ENCODE results near the gene TNIK. TPM values are rescaled to one million over a fixed set of nuclear protein-coding genes. Genes with fewer than 3 reads are reported as not detected.

Gene TNIK
- total and polyA plus RNA-seq, 2 experiments from 2014 or later, result 7.4 to 13.8 TPM

DNA sequence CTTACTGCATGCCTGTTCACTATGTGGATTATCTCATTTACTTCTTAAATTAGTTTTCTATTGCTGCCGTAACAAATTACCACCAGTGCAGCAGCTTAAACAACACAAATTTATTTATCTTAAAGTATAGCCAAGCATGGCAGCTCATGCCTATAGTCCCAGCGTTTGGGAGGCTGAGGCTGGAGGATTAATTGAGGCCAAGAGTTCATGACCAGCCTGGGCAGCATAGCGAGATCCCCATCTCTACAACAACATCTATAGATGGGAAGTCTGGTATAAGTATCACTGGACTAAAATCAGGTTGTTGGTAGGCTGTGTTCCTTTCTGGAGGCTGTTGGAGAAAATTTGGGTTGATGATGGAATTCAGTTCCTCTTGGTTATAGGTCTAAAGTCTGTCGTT is 438.8 kb downstream of the TNIK start:
- no peaks in the 10 kb centered on the region for H3K27me3 ChIP-seq
- no peaks in the 10 kb centered on the region for H3K9me3 ChIP-seq (ENCODE audit: low read depth)
- no peak for TF ChIP-seq EZH2 (IDR thresholded peaks at IDR 0.05; ENCODE audit: borderline replicate concordance)
- no peak for TF ChIP-seq EZH2phosphoT487 (IDR thresholded peaks at IDR 0.05; ENCODE audit: low read depth, severe bottlenecking, unreplicated experiment)
- TF ChIP-seq, protein P1, sequence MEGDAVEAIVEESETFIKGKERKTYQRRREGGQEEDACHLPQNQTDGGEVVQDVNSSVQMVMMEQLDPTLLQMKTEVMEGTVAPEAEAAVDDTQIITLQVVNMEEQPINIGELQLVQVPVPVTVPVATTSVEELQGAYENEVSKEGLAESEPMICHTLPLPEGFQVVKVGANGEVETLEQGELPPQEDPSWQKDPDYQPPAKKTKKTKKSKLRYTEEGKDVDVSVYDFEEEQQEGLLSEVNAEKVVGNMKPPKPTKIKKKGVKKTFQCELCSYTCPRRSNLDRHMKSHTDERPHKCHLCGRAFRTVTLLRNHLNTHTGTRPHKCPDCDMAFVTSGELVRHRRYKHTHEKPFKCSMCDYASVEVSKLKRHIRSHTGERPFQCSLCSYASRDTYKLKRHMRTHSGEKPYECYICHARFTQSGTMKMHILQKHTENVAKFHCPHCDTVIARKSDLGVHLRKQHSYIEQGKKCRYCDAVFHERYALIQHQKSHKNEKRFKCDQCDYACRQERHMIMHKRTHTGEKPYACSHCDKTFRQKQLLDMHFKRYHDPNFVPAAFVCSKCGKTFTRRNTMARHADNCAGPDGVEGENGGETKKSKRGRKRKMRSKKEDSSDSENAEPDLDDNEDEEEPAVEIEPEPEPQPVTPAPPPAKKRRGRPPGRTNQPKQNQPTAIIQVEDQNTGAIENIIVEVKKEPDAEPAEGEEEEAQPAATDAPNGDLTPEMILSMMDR (IDR thresholded peaks at IDR 0.05; ENCODE audit: poor library complexity), result no peak
- no peak overlapping the region for H3K27ac ChIP-seq
- 87% methylated on average over 4 of the region's 4 CpGs for WGBS (ENCODE audit: low lambda C conversion rate, missing lambda C conversion rate)
- H2AFZ ChIP-seq, result no peak overlapping the region
- no peaks in the 10 kb centered on the region for H3K79me2 ChIP-seq
- H3K4me2 ChIP-seq, result no peak overlapping the region
- no peak overlapping the region for H3K4me3 ChIP-seq
- no peaks in the 10 kb centered on the region for H3K36me3 ChIP-seq (replicated peaks; ENCODE audit: insufficient read depth, low read depth)
- no peak for DNase-seq (ENCODE audit: low spot score)
- no peaks in the 10 kb centered on the region for H3K9me2 ChIP-seq (replicated peaks; ENCODE audit: insufficient read depth)
- H4K20me1 ChIP-seq (ENCODE audit: insufficient read depth, poor library complexity, severe bottlenecking), result no peaks in the 10 kb centered on the region
- peaks cover 4% of the 10 kb centered on the region for H3K4me1 ChIP-seq (ENCODE audit: insufficient read depth)

DNA sequence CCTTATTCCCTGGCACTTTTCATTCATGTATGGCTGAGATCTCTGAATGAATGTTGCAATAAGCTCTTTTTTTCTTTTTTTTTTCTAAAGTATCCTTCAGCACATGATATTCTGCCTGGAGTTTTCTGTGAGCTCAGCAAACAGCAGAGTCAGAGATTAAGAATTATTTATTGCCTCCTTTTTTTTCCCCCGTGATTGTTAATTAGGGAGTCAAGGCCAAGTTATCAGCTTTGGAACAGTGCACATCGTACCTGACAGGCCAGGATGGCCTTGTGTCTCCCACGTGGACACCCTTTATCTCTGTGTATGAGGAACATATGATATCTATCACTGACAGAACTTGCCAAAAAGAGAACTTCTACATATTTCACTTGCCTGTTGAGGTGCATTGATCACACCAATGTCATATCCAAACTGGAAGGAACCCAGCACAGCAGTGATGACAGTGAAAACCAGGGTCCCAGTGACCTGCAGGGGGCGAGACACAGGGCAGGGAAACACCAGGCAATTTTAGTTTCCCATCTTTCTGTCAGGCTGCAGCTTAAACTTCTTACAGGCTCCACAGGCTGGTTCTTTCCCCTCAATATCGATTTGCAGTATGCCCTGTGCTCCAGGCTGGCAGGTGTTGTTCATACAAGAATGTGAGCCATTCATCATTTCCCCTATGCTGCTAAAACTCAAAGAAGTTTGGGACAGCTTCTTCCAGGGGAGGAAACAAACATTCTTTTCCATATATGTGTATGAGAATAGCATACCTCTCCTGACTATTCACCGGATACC is 441.9 kb downstream of the TNIK start:
- DNase-seq (ENCODE audit: low spot score), result peak; percentile 44
- Histone ChIP-seq H3K36me3 (replicated peaks; ENCODE audit: insufficient read depth, low read depth) (no peaks in the 10 kb centered on the region), H3K4me3 (no peak overlapping the region), H3K9me2 (replicated peaks; ENCODE audit: insufficient read depth) (no peaks in the 10 kb centered on the region), H2AFZ (no peak overlapping the region), H3K27ac (peak overlapping the region; percentile 60), H3K79me2 (no peaks in the 10 kb centered on the region), H3K9me3 (ENCODE audit: low read depth) (no peaks in the 10 kb centered on the region), H3K27me3 (no peaks in the 10 kb centered on the region), H3K4me2 (peak overlapping the region; percentile 16), H3K4me1 (ENCODE audit: insufficient read depth) (peaks cover 8% of the 10 kb centered on the region), H4K20me1 (ENCODE audit: insufficient read depth, poor library complexity, severe bottlenecking) (no peaks in the 10 kb centered on the region)
- TF ChIP-seq EZH2phosphoT487 (IDR thresholded peaks at IDR 0.05; ENCODE audit: low read depth, severe bottlenecking, unreplicated experiment), result no peak
- TF ChIP-seq, protein P1 (IDR thresholded peaks at IDR 0.05; ENCODE audit: poor library complexity), result peak; percentile 28
- WGBS (ENCODE audit: low lambda C conversion rate, missing lambda C conversion rate), result 51% methylated on average over 6 of the region's 6 CpGs

DNA sequence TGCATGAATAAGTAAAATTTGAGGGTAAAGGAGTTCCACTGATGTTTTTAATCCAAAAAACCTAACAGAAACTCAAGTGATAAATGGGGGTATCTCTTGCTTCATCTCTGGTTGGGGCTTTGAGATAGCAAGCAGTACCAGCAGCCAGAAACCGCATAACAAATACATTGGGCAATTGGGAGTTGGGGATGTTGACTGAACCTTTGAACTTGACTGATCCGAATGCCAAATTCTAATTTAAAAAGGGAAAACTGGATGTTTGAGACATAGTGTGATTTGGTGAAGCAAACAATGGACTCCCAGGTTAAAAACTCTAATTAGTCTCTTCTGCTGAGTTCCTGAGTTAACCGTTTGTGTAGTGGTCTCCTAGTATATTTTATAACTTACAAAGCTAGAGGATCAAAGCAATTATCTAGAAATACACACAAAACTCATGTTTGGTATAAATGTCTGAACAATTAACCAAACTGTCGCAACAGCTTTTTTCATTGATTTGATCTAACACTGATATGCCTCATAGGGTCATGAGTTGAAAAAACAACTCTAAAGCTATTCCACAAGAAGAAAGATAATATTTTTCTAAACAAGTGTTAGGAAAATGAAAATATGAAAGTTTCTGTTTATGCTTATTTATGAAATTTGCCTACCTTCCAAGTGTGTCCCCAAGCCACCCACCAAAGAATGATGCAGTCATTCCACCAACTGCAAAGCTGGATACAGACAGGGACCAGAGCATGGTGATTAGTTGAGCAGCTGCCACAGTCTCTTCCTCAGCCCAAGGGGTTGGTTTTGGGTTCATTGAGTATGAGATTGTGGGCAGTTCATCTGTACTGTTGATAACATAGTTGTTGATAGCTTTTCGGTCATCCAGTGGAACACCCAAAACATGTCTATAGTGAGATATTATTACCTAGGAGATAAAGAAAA is 446.1 kb downstream of the TNIK start:
- Histone ChIP-seq H3K4me1 (ENCODE audit: insufficient read depth) (peaks cover 8% of the 10 kb centered on the region), H3K4me3 (no peak overlapping the region), H2AFZ (no peak overlapping the region), H3K9me2 (replicated peaks; ENCODE audit: insufficient read depth) (no peaks in the 10 kb centered on the region), H3K36me3 (replicated peaks; ENCODE audit: insufficient read depth, low read depth) (no peaks in the 10 kb centered on the region), H3K4me2 (no peak overlapping the region), H3K27me3 (no peaks in the 10 kb centered on the region), H3K9me3 (ENCODE audit: low read depth) (no peaks in the 10 kb centered on the region), H3K27ac (no peak overlapping the region), H3K79me2 (no peaks in the 10 kb centered on the region), H4K20me1 (ENCODE audit: insufficient read depth, poor library complexity, severe bottlenecking) (no peaks in the 10 kb centered on the region)
- WGBS (ENCODE audit: low lambda C conversion rate, missing lambda C conversion rate), result 74% methylated on average over 5 of the region's 5 CpGs
- DNase-seq (ENCODE audit: low spot score), result no peak
- TF ChIP-seq EZH2 (IDR thresholded peaks at IDR 0.05; ENCODE audit: borderline replicate concordance), result no peak
- no peak for TF ChIP-seq EZH2phosphoT487 (IDR thresholded peaks at IDR 0.05; ENCODE audit: low read depth, severe bottlenecking, unreplicated experiment)
- TF ChIP-seq, protein P1 (IDR thresholded peaks at IDR 0.05; ENCODE audit: poor library complexity), result no peak

Data from hepatocyte (in vitro differentiated cells).